ENCODE measurements around the gene PNPLA2. TPM values are rescaled to one million over a fixed set of nuclear protein-coding genes. Genes with fewer than 3 reads are reported as not detected.

Gene PNPLA2
- total RNA-seq, 3 donors from 2014 or later (not counting 1 experiment from before 2014, with no cell fraction given), result 184 to 218 (median 201) TPM

DNA sequence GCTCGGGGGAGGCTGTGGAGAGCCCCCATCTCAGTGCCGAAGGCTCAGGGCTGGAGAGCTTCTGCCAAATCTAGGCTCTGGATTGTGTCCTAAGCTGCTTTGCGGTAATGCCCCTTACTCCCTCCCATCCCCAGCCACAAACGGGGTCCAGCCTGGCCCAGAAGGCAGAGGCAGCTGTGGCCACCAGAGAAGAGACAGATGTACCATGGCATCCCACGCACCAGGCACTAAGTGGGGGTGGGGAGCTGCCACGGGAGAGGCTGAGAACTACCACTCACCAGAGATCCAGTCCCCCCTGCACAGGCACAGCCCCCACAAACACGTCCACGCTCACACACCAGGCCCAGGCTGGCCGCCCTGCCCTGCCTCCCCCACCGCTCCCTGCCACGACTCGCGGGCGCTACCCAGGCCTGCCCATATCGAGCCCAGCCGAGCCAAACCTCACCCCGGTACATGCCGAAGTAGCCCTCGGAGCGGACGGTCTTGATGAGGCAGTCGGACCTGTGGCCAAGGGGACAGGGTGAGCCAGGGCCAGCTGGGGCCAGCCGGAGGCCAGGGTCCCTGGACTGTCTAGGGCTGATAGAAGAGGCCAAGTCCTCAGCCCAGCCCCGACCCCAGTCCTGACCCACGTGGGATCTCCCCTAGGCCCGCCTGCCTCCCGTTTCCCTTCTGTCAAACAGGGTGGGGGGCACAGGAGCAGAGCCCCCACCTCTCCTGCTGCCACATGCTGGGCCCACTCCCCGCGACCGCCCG, 24.5 kb upstream of the PNPLA2 start:
- H3K4me3 ChIP-seq (ENCODE audit: low read length), result no peak overlapping the region
- Mint-ChIP-seq H3K4me1 (peaks cover 0 to 18% of the 10 kb centered on the region in 2 donors), H3K4me3 (no peak overlapping the region), H3K36me3 (no peaks in the 10 kb centered on the region), H3K27ac (no peak overlapping the region), H3K27me3 (ENCODE audit: low read depth in 2 of 2) (no peaks in the 10 kb centered on the region), H3K9me3 (no peaks in the 10 kb centered on the region)
- H3K4me1 ChIP-seq (ENCODE audit: control insufficient read depth, insufficient read depth, low read length), result peaks cover 42% of the 10 kb centered on the region
- ATAC-seq (no peak), DNase-seq (no peak)
- no peak overlapping the region for H3K27ac ChIP-seq (ENCODE audit: low read length)
- peaks cover 24% of the 10 kb centered on the region for H3K36me3 ChIP-seq (ENCODE audit: control insufficient read depth, insufficient read depth, low read length)
- WGBS (ENCODE audit: insufficient coverage), result 95% methylated on average over 31 of the region's 31 CpGs
- intact Hi-C loops (cut with micrococcal nuclease), result no loop called here
- TF ChIP-seq CTCF (IDR thresholded peaks at IDR 0.05), result no peak
- no peaks in the 10 kb centered on the region for H3K9me3 ChIP-seq (ENCODE audit: control insufficient read depth, insufficient read depth, low read length)
- peaks cover 5% of the 10 kb centered on the region for H3K27me3 ChIP-seq (ENCODE audit: control insufficient read depth, insufficient read depth, low read length)

DNA sequence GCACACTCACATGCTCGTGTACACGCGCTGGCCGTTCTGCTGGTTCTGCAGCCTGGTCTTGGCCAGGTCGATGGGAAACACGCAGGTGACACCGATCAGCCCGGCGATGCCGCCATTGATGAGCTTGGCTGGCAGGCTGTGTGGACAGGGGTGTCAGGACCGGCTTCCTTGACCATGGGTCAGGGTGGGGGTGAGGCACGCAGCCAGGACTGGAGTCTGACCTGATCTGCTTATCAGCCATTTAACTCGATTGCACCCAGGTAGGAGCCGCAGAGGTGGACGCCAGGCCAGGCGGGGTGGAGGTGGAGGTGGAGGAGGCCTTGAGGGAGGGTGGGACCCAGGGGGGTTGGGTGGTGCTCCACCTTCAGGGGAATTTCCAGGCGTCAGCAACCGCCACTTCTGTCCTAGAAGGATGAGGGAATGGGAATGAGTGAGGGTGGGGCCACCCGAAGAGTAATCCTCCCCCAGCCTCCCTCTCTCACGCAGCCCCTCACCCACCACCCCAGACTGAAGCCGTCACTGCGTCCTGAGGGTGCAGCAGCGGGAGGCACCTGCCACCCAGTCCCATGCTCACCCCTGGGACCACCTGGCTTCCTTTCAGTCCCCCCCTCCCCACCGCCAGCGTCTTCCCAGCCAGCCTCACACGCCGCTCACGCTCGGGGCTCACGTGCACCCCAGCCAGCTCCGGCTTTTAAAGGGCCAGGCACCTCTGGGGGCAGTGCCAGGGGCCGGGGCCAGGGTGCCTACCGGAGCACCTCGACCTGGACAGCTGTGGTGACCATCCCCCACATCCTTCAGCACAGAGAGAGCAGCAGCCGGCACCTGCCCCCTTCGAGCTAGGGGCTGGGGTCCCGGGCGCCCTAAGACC, 23.7 kb upstream of the PNPLA2 start:
- peaks cover 24% of the 10 kb centered on the region for H3K36me3 ChIP-seq (ENCODE audit: control insufficient read depth, insufficient read depth, low read length)
- H3K36me3 Mint-ChIP-seq, result no peaks in the 10 kb centered on the region
- DNase-seq (no peak), ATAC-seq (no peak)
- peaks cover 0 to 18% of the 10 kb centered on the region in 2 donors for H3K4me1 Mint-ChIP-seq
- intact Hi-C loops (cut with micrococcal nuclease), result no loop called here
- peak overlapping the region; percentile 96 for H3K27ac ChIP-seq (ENCODE audit: low read length)
- no peak for TF ChIP-seq CTCF (IDR thresholded peaks at IDR 0.05)
- peak overlapping the region; percentile 59 for H3K4me3 Mint-ChIP-seq
- no peaks in the 10 kb centered on the region for H3K9me3 ChIP-seq (ENCODE audit: control insufficient read depth, insufficient read depth, low read length)
- H3K4me3 ChIP-seq (ENCODE audit: low read length), result peak overlapping the region; percentile 91
- H3K9me3 Mint-ChIP-seq, result no peaks in the 10 kb centered on the region
- peaks cover 36% of the 10 kb centered on the region for H3K4me1 ChIP-seq (ENCODE audit: control insufficient read depth, insufficient read depth, low read length)
- H3K27ac Mint-ChIP-seq, result peak overlapping the region in 1 of 2 donors; percentile 95
- H3K27me3 ChIP-seq (ENCODE audit: control insufficient read depth, insufficient read depth, low read length), result no peaks in the 10 kb centered on the region
- 78% methylated on average over 37 of the region's 38 CpGs for whole genome bisulfite sequencing (ENCODE audit: insufficient coverage)
- H3K27me3 Mint-ChIP-seq (ENCODE audit: low read depth in 2 of 2), result no peaks in the 10 kb centered on the region

GRCh38 chr11:795634-796564, 22.8 kb upstream of the PNPLA2 start:
- Mint-ChIP-seq H3K27ac (peak overlapping the region; percentile 93 to 95), H3K4me1 (peaks cover 0 to 18% of the 10 kb centered on the region in 2 donors), H3K4me3 (peak overlapping the region; percentile 95), H3K36me3 (no peaks in the 10 kb centered on the region), H3K9me3 (no peaks in the 10 kb centered on the region), H3K27me3 (ENCODE audit: low read depth in 2 of 2) (no peaks in the 10 kb centered on the region)
- no peak for TF ChIP-seq CTCF (IDR thresholded peaks at IDR 0.05)
- 2% methylated on average over 23 of the region's 26 CpGs for WGBS (ENCODE audit: insufficient coverage)
- Histone ChIP-seq H3K4me3 (ENCODE audit: low read length) (peak overlapping the region; percentile 91), H3K9me3 (ENCODE audit: control insufficient read depth, insufficient read depth, low read length) (no peaks in the 10 kb centered on the region), H3K27ac (ENCODE audit: low read length) (peak overlapping the region; percentile 96), H3K27me3 (ENCODE audit: control insufficient read depth, insufficient read depth, low read length) (no peaks in the 10 kb centered on the region), H3K4me1 (ENCODE audit: control insufficient read depth, insufficient read depth, low read length) (peaks cover 36% of the 10 kb centered on the region), H3K36me3 (ENCODE audit: control insufficient read depth, insufficient read depth, low read length) (peaks cover 26% of the 10 kb centered on the region)
- intact Hi-C loops (cut with micrococcal nuclease), result loop anchor here (1.0 kb wide), 1 partner anchor 19 kb away; the partner anchor contains the start of gene GATD1
- DNase-seq, result peak; percentile 68 to 91
- ATAC-seq, result peak; percentile 50 to 67 (median 50)
